Activated naive CD4-positive, alpha-beta T cell (primary cell): ENCODE results near the gene GMPPA.

Experiments
- DNase-seq, 4 experiments: peaks; one replicate each; lab custom pipeline; 2025; lab: John Stamatoyannopoulos, UW

GMPPA gene

DNA sequence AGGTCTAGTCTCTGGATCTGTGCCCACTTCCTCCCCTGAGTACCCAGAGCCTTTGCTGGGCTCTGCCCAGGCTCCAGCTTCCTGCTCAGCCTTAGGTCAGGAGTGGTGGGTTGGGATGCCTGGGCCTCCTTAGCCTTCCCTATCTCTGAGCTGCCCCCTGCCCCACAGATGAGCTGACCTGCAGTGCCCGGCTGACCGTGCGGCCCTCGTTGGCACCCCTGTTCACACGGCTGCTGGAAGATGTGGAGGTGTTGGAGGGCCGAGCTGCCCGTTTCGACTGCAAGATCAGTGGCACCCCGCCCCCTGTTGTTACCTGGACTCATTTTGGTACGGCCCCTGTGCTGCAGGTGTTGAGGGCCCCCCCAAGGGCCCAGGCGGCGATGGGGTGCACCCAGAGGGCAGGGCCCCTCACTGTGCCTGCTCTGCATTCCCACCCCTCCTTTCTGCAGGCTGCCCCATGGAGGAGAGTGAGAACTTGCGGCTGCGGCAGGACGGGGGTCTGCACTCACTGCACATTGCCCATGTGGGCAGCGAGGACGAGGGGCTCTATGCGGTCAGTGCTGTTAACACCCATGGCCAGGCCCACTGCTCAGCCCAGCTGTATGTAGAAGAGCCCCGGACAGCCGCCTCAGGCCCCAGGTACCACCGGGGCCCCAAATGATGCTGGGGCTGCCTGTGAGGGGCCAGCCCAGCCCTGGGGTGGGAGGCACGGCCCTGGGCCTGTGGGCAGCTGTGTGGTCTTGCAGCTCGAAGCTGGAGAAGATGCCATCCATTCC, 30.1 kb upstream of the GMPPA start:
- DNase-seq: no peak

DNA sequence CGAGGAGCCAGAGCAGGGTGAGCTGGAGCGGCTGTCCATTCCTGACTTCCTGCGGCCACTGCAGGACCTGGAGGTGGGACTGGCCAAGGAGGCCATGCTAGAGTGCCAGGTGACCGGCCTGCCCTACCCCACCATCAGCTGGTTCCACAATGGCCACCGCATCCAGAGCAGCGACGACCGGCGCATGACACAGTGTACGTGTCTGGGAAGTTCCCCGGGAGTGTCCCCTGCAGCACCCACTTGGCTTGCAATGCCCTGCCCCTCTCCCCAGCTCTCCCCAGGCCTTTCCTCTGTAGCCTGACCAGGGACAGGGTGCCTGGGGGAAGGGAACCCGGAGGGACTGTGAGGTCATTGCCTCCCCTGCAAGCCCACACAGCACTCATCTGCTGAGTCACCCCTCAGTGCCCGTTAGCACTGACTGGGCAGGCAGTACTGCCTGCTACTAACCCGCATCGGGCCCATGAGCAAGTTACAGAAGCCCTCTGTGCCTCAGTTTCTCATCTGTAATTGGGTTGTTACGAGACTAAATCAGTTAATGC, 29.4 kb upstream of the GMPPA start:
- no peak for DNase-seq

DNA sequence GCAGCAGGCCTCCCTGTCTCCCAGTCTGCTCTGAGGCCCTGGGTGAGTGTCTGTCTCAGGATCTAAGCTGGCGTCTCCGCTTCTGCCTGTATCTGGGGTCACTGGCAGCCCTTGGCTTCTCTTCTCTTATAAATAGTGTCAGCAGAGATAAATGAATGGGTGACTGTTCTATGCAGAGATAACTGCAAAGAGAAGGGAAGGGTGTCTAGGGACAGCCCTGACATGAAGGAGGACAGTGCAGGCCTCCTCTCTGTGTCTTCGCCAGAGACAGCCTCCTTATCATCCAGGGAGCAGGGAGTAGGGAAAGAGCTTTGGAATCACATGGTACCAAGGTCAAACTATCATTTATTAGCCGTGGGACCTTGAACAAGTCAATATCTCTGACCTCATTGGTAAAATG, 28.3 kb upstream of the GMPPA start:
- DNase-seq: no peak

DNA sequence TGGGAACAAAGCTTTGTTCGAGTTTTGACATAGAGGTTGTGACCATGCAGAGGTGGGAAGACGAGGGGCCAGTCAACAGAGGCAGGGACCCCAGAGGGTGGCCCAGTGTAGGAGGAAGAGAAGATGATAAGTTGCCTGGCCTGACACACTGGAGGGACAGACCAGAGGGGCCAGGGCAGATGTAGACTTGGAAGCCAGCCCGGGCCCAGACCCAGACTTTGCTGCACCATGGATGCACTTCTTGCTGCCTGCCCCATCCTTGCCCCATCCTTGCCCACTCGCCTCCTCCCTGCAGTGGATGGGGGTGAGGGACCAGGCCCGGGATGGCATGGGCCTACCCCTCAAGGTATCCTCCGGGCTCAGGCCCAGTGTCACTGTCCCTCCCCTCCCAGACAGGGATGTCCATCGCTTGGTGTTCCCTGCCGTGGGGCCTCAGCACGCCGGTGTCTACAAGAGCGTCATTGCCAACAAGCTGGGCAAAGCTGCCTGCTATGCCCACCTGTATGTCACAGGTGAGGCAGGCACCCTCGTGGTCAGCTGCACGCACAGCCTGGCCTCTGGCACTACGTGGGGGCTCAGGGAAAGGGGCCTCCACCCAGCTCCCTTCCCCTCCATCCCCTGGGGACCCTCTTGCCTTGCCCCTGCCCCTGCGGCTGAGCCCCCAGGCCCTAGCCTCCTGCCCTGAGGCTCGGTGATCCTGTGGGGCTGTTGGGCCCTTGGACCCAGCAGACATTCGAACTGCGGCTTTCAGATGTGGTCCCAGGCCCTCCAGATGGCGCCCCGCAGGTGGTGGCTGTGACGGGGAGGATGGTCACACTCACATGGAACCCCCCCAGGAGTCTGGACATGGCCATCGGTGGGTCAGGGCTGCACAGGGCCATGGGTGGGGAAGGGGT, 27.0 kb upstream of the GMPPA start:
- no peak for DNase-seq

DNA sequence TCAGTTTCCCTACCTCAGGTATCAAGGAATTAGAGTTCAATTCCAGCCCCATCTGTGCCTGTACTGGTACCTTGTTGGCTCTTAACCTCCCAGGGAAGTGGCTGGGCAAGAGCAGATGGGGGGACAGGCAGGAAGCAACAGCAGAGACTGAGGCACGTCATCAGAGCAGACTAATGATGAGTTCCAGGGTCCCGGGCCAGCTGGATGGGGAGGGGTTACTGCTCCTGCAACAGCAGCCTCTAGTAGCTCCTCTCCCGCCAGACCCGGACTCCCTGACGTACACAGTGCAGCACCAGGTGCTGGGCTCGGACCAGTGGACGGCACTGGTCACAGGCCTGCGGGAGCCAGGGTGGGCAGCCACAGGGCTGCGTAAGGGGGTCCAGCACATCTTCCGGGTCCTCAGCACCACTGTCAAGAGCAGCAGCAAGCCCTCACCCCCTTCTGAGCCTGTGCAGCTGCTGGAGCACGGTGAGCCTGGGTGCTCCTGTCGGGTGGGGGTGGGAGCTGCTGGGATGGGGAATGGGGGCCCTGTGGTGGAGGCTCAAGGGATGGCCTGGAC, 26.0 kb upstream of the GMPPA start:
- no peak for DNase-seq

DNA sequence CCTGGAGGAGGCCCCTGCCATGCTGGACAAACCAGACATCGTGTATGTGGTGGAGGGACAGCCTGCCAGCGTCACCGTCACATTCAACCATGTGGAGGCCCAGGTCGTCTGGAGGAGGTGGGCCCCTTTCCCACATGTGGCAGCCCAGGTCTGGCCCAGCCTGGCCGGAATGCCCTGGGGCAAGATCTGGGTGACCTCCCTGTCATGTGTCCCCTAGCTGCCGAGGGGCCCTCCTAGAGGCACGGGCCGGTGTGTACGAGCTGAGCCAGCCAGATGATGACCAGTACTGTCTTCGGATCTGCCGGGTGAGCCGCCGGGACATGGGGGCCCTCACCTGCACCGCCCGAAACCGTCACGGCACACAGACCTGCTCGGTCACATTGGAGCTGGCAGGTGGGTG, 25.2 kb upstream of the GMPPA start:
- no peak for DNase-seq

DNA sequence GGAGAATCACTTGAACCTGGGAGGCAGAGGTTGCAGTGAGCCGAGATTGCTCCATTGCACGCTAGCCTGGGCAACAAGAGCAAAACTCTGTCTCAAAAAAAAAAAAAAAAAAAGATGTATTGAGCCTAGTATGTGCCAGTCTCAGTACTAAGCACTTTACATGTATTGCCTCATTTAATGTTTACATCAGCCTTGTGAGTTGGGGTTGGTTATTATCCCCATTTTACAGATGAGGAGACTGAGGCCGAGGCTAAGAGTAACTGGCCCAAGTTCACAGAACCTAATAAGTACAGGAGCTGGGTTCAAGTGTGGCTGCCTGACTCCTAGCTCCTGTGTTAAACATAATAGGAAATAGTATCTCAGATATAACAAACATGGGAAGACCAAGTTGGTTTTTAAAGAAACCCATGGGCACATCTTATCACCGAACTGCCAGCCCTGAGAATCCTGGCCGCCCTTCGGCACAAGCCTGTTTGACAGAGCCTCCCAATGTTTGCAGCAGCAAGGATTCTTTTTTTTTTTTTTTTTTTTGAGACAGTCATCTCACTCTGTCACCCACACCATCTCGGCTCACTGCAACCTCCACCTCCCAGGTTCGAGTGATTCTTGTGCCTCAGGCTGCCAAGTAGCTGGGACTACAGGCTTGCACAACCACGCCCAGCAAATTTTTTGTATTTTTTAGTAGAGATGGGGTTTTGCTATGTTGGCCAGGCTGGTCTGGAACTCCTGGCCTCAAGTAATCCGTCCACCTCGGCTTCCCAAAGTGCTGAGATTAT, 24.2 kb upstream of the GMPPA start:
- no peak for DNase-seq

DNA sequence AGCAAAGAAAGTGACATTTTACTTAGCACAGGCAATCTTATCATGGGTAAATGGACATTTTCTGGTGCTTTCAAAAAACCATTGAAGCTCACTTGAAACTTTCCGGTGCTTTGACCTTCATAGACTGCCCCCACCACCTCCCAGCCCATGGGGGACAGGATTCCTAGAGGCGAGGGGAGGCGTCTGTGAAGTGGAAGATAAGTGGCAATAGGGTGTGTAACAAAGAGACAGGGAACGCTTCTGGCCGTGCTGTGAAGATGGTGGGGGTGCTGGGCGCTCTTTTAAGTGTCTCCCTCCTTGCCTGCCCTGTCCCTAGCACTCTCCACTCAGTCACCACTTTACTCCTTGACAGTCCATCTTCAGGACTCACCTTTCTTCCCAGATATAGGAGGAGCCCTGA, 23.4 kb upstream of the GMPPA start:
- no peak for DNase-seq

DNA sequence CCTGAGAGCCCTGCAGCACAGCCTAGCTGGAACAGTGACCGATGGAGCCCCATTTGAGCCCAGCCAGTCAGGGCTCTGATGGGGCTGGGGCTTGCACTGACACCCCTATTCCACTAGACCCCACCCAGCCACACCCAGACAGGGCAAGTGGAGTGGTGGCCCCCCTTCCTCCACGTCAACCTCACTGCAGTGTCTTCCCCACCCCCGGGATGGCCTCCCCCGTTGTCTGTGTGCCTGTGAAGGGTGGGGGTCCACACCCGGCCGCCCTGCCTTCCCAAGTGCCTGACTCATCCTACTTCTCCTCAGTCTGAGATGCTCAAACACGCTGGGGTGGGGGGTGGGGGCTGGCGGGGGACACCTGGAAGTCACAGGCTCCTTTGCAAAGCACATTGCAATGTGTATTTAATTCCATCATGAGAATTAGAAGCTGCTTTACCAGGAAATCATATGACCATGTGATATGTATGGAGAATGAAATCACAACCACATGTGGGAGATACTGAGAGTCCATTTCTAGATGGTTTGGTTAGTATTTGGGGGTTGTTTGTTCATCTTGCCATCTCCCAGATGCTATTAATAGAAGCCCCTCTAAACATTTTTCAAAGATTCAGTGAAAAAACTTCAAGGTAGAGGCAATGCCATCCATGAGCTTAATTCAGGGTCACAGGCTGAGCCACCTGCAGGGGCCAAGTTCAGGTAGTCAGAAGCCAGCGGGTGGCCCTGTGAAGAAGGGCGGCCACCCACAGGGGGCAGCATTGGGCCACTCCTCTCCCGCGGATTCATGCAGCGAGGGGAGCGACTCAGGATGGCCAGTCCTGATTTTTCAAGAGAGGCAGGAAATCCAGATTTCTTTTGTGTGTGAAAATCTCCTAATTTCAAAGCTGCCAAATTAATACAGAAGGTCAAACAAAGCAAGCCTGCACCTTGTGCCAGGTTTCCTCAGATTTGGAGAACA, 22.7 kb upstream of the GMPPA start:
- DNase-seq: peak in 3 of 4 experiments; percentile 25 to 53 (median 40)

DNA sequence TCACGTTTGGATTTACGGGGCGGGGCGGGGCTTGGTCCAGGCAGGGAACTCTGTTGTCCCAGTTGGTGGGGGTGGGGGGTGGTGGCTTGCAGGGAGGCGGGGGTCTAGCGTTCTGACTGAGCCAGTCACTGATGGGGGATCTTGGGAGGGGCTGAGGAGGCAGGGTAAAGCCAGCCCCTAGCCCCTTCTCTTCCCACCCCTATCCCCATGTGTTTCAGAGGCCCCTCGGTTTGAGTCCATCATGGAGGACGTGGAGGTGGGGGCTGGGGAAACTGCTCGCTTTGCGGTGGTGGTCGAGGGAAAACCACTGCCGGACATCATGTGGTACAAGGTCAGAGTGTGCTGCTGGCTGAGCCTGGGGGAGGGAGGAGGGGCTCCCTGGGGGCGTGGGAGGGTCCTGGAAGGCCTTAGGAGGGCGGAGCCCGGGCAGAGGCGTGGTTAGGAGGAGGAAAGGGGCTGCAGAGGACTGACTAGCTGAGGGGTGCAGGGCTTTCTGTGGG, 22.0 kb upstream of the GMPPA start:
- DNase-seq: no peak

DNA sequence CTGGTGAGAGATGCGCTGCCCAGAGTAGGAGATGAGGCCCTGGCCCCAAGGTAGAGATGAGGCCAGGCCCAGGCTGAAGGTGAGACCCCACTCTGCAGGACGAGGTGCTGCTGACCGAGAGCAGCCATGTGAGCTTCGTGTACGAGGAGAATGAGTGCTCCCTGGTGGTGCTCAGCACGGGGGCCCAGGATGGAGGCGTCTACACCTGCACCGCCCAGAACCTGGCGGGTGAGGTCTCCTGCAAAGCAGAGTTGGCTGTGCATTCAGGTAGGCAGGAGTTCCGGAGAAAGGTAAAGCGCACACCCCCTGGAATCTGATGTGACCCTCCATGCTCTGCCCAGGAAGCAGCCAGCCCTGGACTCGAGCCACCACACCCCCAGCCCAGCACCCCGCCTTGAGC, 21.5 kb upstream of the GMPPA start:
- no peak for DNase-seq

DNA sequence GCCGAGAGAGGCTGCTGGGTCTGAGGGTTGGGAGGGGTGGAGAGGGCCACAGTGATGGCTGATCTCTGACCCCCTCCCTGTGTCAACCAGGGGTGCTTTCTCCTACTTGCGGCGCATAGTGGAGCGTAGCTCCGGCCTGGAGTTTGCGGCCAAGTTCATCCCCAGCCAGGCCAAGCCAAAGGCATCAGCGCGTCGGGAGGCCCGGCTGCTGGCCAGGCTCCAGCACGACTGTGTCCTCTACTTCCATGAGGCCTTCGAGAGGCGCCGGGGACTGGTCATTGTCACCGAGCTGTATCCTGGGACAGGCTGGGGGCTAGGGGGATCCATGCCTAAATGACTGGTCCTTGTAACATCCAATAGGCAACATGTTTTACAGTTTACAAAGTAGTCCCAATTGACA, 20.9 kb upstream of the GMPPA start:
- DNase-seq: no peak

DNA sequence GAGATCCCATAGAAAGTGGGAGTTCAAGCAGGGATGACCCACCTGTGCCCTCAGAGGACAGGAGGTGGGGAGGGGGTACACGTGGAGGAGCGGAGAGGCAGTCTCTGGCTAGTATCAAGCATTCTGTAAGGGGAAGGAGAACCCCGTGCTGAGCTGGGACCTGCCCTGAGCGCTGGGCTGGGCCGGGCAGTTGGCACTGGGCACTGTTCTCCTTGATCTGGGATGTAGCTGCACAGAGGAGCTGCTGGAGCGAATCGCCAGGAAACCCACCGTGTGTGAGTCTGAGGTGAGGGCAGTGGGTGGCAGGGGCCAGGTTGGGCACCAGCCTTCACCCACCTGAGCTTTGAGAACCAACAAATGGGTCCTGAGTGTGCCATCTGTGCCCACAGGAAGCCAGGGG, 19.8 kb upstream of the GMPPA start:
- no peak for DNase-seq

DNA sequence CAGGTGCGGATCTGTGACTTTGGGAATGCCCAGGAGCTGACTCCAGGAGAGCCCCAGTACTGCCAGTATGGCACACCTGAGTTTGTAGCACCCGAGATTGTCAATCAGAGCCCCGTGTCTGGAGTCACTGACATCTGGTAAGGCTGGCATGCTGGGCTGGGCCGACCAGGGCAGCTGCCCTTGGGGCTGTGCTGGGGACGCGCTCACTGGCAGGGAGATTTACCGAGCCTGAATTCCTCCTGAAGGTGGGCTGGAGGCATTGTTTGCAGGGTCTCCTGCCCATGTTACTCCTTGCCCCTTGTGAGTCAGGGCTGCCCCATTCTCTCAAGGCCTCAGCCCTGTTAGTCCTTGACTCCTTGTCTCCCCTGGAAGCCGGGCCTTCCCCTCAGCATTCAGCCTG, 18.7 kb upstream of the GMPPA start:
- DNase-seq: no peak

DNA sequence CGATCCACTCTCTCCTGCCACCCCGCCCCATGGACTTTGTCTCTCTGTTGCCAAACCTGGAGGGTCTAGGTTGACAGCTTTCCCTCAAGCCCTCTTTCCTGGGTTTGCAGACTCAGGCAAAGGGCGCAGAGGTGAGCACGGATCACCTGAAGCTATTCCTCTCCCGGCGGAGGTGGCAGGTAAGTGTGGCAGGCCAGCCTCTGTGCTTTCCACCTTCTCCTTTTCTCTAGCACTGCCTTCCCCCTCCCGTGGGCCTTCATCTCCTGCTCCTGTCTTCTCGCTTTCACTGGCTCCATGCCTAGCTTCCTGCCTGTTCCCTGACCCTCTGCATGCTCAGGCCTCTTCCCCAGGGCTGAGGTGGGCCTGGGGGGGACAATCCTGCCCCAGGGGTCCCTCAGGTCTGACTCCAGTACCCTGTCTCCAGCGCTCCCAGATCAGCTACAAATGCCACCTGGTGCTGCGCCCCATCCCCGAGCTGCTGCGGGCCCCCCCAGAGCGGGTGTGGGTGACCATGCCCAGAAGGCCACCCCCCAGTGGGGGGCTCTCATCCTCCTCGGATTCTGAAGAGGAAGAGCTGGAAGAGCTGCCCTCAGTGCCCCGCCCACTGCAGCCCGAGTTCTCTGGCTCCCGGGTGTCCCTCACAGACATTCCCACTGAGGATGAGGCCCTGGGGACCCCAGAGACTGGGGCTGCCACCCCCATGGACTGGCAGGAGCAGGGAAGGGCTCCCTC, 15.9 kb upstream of the GMPPA start:
- no peak for DNase-seq

DNA sequence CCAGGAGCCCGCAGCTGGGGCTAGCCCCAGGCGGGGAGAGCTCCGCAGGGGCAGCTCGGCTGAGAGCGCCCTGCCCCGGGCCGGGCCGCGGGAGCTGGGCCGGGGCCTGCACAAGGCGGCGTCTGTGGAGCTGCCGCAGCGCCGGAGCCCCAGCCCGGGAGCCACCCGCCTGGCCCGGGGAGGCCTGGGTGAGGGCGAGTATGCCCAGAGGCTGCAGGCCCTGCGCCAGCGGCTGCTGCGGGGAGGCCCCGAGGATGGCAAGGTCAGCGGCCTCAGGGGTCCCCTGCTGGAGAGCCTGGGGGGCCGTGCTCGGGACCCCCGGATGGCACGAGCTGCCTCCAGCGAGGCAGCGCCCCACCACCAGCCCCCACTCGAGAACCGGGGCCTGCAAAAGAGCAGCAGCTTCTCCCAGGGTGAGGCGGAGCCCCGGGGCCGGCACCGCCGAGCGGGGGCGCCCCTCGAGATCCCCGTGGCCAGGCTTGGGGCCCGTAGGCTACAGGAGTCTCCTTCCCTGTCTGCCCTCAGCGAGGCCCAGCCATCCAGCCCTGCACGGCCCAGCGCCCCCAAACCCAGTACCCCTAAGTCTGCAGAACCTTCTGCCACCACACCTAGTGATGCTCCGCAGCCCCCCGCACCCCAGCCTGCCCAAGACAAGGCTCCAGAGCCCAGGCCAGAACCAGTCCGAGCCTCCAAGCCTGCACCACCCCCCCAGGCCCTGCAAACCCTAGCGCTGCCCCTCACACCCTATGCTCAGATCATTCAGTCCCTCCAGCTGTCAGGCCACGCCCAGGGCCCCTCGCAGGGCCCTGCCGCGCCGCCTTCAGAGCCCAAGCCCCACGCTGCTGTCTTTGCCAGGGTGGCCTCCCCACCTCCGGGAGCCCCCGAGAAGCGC, 15.0 kb upstream of the GMPPA start:
- no peak for DNase-seq

DNA sequence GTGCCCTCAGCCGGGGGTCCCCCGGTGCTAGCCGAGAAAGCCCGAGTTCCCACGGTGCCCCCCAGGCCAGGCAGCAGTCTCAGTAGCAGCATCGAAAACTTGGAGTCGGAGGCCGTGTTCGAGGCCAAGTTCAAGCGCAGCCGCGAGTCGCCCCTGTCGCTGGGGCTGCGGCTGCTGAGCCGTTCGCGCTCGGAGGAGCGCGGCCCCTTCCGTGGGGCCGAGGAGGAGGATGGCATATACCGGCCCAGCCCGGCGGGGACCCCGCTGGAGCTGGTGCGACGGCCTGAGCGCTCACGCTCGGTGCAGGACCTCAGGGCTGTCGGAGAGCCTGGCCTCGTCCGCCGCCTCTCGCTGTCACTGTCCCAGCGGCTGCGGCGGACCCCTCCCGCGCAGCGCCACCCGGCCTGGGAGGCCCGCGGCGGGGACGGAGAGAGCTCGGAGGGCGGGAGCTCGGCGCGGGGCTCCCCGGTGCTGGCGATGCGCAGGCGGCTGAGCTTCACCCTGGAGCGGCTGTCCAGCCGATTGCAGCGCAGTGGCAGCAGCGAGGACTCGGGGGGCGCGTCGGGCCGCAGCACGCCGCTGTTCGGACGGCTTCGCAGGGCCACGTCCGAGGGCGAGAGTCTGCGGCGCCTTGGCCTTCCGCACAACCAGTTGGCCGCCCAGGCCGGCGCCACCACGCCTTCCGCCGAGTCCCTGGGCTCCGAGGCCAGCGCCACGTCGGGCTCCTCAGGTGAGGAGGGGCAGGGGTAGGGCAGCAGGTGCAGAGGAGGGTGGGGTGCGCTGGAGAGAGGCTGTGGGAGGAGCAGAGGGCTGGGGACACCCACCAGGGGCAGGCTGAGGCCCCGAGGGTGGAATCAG, 14.1 kb upstream of the GMPPA start:
- no peak for DNase-seq

DNA sequence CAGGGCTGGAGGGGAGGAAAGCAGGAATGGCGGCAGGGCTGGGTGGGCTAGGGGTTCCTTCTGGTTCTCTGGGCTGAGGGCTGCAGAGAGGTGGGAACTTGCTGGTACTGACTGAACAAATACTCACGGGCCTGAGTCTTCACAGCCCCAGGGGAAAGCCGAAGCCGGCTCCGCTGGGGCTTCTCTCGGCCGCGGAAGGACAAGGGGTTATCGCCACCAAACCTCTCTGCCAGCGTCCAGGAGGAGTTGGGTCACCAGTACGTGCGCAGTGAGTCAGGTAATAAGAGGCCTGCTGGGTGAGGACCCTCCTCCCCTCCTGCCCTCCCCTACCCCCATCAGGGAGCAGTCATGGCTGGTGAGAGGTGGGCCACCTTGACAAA, 13.5 kb upstream of the GMPPA start:
- DNase-seq: no peak
